CMK (cell line): ENCODE results near the gene TBC1D2.
A peak's percentile ranks its signal among the peaks of the same experiment; 100 is the strongest.
"Not testable (repeated sequence)": the region's sequence is repeated elsewhere in the genome, so short reads cannot be mapped to it uniquely, and the experiment has no call there.

ENCODE experiments used
- DNase-seq: peaks from one replicate; pipeline ENCODE4 v3.0.0-alpha.2; 2010; ENCODE audit warnings: low read depth

The TBC1D2 gene

DNA sequence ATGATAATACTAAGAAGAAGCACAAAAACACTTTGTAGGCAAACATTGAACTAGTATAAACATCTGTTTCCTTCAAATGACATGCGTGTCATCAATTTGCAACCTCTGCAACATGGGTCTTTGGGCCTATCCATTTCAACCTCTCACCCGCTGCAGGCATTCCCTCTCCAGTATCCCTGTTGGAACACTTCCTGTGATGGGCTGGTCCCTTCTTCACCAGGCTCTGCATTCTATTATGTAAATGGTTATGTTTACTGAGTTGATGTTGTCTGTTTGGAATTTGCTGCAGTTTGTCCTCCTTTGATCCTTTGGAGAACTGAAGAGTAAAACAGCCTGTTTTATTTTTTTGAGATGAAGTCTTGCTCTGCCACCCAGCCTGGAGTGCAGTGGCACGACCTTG lies 16.6 kb upstream of the TBC1D2 start:
- DNase-seq = no peak

DNA sequence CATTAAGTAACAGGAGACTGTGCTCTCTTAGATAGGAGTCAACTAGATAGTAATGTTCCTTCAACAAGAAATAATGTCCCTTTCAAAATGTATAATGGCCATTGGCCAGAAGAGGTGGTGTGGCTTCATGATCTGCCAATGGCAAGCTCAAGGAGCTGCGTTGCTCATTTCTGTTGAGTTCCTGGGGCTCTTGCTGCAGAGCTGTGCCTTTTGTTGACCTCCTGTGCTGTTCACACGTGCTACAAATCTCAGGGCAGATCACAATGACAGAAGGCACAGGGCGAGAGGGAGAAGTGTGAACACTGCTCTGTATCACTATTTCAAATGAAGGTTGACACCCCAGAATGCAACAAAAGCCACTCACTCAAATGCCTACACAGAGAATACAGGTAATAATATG lies 16.0 kb upstream of the TBC1D2 start:
- DNase-seq = no peak

DNA sequence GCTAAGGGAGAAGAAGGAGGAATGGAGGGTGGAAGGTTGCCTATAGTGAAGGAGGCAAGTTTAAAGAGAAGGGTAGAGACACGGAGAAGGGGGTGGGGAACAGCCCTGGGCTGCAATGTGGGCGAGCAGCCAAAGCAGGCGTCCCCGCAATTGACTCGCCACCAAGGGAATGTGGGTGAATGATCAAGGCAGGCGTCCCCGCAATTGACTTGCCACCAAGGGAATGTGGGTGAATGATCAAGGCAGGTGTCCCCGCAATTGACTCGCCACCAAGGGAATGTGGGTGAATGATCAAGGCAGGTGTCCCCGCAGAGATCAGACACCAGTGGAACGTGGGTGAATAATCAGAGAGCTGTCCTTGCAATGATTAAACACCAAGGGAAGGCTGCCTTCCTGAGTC lies 14.8 kb upstream of the TBC1D2 start:
- DNase-seq = not testable (repeated sequence)

DNA sequence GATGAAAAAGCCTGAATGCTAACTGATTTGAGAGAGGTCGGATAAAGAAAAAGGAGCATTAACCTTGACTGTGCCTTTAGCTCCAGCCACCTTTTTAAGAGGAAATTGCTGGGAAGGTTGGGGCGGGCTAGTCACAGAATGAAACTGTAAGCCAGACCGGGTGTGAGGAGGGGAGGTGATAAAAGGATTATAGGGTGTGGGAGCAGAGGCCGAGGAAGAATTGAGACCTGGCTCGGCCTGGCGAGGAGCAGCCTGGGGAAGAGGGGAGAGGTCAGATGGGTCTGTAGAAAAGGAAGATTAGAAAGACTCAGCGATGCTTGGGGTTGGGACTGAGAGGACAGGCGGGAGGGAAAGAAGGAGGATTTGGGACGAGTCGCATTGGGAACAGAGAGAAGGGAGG lies 14.2 kb upstream of the TBC1D2 start:
- not testable (repeated sequence) for DNase-seq

DNA sequence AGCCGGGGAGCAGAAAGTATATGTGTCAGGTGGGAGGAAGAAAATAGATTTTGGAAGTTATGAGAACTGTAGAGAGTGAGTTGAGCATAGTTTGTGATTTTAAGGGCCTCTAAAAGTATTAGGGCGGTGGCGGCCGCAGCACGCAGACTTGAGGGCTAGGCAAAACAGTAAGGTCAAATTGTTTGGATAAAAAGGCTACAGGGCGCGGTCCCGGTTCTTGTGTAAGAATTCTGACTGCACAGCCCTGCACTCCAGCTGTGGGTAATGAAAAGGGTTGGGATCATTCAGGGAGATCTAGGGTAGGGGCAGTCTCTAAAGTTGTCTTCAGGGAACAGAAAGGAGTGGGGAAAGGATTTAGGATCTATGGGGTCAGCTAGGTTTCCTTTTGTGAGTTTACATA lies 12.1 kb upstream of the TBC1D2 start:
- not testable (repeated sequence) for DNase-seq

DNA sequence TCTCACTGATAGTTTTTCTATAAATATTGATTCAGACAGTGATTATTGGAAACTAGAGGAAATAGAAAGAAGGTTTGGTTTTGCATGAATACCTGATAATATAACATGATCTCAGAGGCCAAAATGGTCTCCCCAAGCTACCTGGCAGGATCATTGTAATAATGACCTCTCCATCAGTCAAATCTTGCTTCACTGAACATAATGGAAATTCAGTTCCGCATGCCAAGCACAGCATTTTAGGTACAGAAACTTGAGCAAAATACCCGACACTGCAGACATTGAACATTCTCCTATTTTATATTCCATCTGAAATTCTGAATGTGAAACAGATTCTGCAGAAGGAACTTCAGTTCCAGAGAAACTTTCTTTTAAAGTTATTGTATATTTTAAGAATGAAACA lies 9.1 kb upstream of the TBC1D2 start:
- no peak for DNase-seq

DNA sequence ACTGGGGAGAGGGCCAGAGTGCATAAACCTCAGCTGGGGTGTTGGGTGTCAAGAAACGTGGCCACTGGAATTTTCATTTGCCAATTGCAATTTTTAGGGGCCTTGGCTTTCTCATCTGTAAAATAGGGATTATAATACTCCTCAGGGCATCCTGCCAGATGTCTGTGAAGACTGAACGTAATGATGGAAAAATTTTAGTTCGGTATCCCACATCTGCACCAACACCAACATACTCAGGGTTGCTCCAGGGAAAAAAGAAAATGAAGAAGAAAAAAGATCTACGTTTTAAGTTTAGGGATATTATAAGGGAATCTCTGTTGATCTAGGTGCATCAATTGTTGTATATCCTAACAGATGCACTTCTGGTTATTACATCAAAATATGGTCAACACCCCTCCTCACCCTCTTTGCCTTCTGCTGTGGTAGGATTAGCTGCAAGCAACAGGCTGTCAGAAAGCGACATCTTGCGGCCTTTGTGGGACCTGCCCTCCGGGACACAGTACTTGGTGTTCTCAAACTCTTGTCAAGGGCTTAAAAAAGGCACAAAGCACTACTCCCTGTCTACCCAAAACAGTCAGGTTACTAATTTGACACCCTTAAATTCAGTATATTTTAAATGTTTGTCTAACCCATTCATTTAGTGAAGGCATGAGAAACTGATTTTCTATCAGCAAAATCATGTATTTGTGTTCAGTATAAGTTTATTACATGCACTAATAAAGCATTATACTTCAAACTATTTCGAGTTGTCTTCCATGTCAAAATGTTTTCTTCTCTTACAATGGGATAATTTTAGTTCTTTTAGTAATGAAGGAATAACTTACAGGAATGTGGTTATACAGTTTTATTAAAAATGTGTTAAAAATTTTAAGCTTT lies 8.3 kb upstream of the TBC1D2 start:
- DNase-seq = peak; percentile 52

DNA sequence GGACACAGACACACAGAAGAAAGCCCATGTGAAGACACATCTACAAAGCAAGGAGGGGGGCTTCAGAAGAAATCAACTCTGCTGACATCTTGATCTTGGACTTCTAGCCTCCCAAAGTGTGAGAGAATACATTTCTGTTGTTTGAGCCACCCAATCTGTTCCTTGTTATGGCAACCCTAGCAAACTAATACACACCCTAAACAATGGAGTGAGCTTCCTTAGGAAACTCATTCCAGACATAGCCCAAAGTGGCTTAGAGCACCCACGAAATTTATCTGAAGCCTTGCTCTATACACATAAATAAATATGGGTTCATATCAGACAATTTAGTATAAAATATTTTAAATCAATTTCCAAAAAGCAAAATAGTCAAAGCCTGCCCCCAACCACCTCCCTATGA lies 7.6 kb upstream of the TBC1D2 start:
- DNase-seq = no peak

DNA sequence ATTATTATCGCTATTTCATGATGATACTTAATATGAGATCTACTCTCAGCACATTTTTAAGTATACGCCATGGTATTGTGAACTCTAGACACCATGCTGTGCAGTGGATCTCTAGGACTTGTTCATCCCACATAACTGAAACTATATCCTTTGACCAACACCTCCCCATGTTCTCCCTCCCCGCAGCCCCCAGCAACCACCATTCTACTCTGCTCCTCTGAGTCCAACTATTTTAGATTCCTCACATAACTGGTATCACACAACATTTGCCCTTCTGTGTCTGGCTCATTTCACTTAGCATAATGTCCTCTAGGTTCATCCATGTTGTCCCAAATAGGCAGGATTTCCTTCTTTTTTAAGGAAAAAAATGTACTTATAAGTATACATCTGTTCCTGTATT lies 6.6 kb upstream of the TBC1D2 start:
- DNase-seq = no peak

DNA sequence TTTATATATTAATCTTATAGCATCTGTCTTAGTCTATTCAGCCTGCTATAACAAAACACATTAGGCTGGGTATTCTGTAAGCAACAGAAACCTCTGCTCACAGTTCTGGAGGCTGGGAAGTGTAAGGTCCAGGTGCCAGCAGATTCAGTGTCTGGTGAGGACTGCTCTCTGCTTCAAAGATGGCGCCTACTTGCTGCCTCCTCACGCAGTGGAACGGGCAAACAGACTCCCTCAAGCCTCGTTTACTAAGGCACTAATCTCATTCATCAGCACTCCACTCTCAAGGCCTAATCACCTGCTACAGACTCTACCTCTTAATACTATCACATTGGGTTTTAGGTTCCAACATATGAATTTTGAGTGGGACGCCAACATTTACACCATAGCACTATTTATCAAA lies 5.2 kb upstream of the TBC1D2 start:
- no peak for DNase-seq

DNA sequence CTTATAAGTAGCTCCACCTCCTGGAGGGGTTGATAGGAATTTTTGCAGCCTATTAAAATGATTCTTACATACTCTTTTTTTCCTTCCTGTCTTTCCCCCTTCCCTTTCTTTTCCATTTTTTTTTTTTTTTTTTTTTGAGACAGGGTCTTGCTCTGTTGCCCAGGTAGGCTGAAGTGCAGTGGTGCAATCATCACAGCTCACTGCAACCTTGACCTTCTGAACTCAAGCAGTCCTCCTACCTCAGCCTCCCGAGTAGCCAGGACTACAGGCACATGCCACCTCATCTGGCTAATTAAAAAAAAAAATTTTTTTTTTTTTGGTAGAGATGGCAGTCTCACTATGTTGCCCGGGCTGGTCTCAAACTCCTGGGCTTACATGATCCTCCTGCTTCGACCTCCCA lies 4.3 kb upstream of the TBC1D2 start:
- no peak for DNase-seq

DNA sequence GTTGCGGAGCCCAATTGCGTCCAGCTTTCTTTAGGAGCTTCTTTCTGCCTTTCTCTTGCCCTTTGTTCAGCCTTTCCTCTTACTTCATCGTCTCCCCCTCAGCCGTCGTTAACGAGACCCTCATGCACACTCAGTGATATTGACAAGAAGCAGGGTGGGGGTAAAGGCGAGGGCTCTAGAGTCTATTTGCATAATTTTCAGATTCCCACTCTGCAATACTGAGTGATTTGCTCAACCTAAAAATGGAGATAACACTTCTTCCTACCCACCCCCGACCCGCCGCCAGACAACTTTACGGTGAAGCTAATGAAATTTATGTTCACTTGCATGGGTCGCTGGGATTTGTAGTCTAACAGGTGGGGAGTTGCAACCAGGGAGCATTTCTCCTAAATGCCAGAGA lies 1.3 kb upstream of the TBC1D2 start:
- no peak for DNase-seq

DNA sequence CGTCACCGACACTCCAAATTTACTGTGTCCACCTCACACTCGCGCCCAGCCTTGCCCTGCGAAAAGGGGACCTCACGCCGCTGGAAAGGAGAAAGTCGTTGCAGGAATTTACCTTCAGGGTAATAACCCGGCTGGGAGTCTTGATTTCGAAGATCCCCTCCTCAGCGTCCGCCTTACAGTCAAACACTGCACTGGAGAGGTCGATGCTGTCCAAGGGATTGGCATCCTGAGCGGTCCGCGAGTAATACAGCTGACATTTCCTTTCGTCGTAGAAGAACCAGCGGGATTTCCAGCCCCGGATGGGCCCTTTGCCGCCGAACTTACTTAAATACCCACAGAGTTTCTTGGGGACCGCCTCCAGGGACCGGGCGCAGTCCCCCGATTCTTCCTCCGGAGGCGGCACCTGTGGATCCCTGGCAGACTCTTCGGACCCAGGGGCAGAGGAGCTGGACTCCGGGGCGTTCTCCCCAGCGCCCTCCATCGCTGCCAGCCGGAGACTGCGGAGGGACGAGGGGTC lies 330 bp downstream of the TBC1D2 start:
- no peak for DNase-seq

DNA sequence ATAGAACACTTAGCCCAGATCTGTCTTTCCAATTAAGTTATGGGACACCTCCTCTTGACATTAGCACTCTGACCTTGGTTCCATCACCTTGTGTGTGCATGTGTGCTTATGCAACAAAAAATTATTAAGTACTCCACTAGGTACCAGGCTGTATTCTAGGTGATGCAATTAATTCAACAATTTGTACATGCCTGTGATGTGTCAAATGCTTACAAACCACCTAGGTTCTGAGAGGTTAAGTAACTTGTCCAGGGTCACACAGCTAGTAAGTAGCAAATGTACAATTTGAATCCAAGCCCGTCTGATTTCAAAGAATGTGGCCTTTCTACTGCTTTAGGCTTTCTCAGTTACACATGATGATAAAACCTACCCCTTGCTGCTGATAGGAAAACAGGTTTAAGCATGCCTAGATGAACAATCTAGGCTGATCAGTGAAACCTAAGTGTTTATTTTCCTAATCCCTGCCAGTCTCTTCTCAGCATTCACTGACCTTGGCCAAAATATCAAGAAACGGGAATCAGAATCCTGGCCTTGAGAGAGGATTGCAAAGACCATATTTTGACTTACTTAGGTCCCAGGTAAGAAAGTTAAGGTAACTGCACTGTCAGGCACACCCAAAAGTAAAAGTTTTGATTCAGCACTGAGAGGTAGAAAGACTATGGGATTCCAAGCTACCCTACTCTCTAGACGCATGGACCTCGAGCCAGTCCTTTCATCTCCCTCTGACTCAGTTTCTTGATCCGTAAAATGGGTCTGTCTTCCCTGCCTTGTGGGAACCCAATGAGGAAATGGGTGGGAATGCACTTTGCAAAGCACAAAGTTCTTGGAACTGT lies 1.0 kb downstream of the TBC1D2 start:
- DNase-seq = no peak

DNA sequence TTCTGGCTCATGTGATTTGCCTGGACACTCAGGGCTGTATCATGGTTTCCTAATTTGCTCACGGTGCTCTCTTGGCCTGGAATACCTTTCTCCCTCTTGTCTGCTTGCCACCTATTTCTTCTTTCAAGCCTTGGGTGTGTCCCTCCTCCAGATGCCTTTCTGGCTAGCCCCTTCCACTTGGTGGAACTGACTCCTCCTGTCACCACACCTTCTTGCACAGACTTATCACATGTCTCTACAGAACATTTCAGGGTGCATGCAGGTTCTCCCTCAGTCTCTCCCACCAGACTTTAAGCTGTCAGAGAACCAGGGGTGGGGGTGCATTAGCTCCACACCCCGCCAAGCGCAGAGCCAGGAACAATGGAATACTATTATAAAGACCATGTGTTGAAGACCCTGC lies 1.9 kb downstream of the TBC1D2 start:
- DNase-seq = no peak

DNA sequence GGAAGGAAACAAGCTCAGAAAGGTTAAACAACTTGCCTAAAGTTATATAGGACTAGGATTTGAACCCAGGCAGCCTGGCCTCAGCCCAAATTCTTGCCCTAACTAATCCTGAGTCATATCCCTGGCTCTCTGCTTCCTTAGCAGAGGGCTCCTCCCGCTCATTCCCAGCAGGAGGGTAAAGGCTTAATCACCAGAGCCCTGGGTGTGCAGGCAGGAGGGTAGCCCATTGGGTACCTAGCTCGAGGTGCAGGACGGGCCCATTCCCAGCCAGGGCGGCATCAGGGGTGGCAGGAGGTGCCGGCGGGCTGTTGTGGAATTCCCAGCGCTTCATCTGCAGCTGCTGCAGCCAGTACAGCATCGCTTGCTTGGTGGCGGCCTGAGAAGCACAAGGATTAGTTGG lies 3.9 kb downstream of the TBC1D2 start:
- no peak for DNase-seq

DNA sequence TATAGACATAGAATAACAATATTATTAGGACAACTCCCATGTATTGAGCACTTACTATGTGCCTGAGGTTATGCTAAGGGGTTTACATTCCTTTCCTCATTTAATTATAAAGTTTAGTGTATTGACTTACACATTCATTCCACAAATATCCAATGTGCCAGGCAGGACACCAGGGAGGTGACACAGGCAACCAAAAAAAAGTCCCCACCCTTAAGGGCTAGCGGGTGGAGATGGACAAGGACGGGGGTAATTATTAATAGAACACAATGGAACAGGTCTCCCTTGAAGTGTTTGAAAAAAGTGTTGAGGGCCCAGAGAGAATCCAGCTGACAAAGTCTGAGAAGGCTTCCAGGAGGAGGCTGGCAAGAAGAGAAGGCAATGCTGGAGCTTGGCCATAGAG lies 5.7 kb downstream of the TBC1D2 start:
- DNase-seq = no peak

DNA sequence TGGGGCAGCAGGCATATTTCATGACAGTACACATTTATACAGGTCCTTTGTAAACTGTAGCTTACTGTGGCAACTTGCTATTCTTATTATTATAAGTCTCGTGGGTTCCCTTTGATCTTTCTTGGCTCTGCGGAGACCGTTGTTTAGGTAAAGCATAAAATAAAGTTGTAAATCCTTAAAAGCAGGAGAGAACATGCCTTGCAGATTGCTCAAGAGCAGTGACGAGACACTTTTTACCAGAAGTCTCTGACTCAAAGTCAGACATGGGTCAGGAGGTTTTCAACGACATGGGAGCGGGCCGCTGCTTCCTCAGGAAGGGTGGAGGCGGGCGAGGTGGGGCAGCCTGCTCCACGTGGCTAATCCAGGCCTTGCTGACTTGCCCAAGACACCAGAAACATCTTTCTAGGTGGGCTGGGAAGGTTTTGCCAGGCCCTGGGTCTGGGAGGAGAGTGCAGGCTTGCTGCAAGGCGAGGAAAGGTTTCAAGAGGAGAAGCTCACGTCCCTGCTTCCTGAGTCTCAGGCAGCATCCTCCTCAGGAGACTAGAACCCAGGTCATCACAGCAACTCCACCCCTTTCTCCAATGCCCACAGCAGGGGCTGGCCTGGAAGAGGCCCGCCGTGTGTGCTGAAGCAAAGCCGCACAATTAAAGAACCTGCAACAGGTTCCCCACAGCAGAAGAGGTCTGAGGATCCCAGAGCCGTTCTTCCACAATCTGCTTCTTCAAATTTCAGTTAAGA lies 6.5 kb downstream of the TBC1D2 start:
- no peak for DNase-seq

DNA sequence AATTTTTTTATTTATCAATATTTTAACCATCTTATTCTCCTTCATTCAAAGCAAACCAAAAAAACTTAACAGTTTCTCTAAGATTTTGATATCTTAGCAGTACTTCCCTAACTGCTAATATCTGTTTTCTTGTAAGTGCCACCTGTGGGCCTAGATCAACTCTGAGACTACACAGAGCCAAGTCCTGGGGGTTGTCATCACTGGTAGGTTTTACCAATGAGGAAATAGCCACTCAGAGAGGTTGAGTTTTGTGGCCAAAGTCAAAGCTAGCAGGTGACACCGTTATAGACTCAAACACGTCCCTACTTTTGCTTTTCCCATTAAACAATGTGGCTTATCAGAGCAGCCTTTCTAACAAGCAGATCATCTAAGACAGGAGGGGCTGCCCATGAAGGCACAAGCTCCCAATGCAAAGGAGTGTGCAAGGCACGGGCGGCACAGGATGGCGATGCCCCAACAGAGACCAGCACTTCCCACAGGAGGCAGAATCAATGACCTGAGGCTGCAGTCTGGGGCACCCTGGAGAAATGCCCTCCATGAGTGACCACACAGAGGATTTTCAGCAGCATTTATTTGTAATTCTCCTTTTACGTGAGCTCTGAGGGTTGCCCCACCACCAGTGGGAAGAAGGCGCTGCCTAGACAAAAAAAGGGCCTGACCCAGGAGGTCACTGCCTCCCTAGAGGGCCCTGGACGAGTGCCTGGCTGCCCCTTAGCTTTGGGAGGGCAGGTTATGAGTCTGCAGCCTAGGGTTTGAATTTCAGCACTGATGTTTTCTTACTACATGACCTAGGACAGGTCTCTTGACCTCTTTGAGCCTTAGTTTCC lies 7.4 kb downstream of the TBC1D2 start:
- no peak for DNase-seq

DNA sequence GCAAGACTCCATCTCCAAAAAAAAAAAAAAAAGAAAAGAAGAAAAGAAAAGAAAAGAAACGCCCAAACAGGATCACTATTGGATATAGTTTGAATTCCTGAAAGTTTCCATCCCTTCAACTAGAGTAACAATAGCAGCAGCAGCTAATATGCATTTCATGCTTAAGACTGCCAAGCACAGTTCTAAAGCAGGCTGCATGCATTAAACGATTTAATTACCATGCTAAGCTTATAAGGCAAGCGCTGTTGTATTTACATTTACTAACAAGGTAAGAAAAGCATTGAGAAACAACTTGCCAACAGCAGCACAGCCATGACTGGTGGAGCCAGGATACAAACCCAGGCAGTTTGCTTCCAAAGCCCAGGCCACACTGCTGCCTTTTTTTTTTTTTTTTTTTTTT lies 13.0 kb downstream of the TBC1D2 start:
- no peak for DNase-seq
